DND-41 (cell line): Measurements from ENCODE around the gene SYCE3.

Source experiments
- ATAC-seq: fragments of 200-7000 bp; cut with Tn5 transposase; 3 replicates; pipeline ENCODE4 v1.9.1; 2021; ENCODE audit warnings: low read depth; ENCODE audit not compliant: insufficient read depth
- DNase-seq: peaks from one replicate; pipeline ENCODE4 v3.0.0-alpha.2; 2020
- H2AFZ ChIP-seq: 2 replicates; pipeline ENCODE4 v1.6.0; 2012; ENCODE audit warnings: low read depth, low read length
- H3K27ac ChIP-seq: 2 replicates; pipeline ENCODE4 v1.5.1; 2012; ENCODE audit warnings: low read length, inconsistent platforms
- H3K27me3 ChIP-seq: fragments of 200-600 bp; sonication (generic); 2 replicates; pipeline ENCODE4 v1.6.0; 2012; ENCODE audit warnings: low read length, mild to moderate bottlenecking, inconsistent platforms; ENCODE audit not compliant: insufficient read depth, poor library complexity
- H3K36me3 ChIP-seq: 2 replicates; pipeline ENCODE4 v1.5.1; 2012; ENCODE audit warnings: low read length, inconsistent platforms; ENCODE audit not compliant: insufficient read depth
- H3K4me1 ChIP-seq: 2 replicates; pipeline ENCODE4 v1.5.1; 2012; ENCODE audit warnings: mild to moderate bottlenecking, low read length; ENCODE audit not compliant: insufficient read depth
- H3K4me2 ChIP-seq: 2 replicates; pipeline ENCODE4 v1.6.0; 2012; ENCODE audit warnings: mild to moderate bottlenecking, moderate library complexity, low read length, inconsistent platforms; ENCODE audit not compliant: insufficient read depth
- H3K4me3 ChIP-seq, 2 experiments: fragments of 200-600 bp in 1 of 2; shearing (Covaris generic) in 1 of 2; 2 replicates each; pipeline ENCODE4 v1.5.1; 2012 to 2016; ENCODE audit warnings: inconsistent platforms in 2 of 2, low read length in 2 of 2, mild to moderate bottlenecking in 2 of 2, low read depth in 1 of 2, moderate library complexity in 1 of 2
- H3K79me2 ChIP-seq: 2 replicates; pipeline ENCODE4 v1.6.0; 2012; ENCODE audit warnings: low read length, inconsistent platforms; ENCODE audit not compliant: insufficient read depth
- H3K9ac ChIP-seq: 2 replicates; pipeline ENCODE4 v1.6.0; 2012; ENCODE audit warnings: low read depth, mild to moderate bottlenecking, inconsistent platforms, low read length, moderate library complexity
- H3K9me3 ChIP-seq: 2 replicates; pipeline ENCODE4 v1.5.1; 2012; ENCODE audit warnings: low read length, moderate library complexity, mild to moderate bottlenecking, inconsistent platforms; ENCODE audit not compliant: insufficient read depth, severe bottlenecking
- H4K20me1 ChIP-seq: 2 replicates; pipeline ENCODE4 v1.6.0; 2012; ENCODE audit warnings: low read length; ENCODE audit not compliant: insufficient read depth
- CTCF ChIP-seq: IDR thresholded peaks from 2 replicates; pipeline ENCODE4 v1.5.1; 2012; ENCODE audit warnings: borderline replicate concordance, low read length, moderate library complexity, mild to moderate bottlenecking; ENCODE audit not compliant: poor library complexity, severe bottlenecking; ENCODE audit errors: extremely low read depth
- EZH2 ChIP-seq: IDR thresholded peaks from 3 replicates; pipeline ENCODE4 v1.6.1; 2012; ENCODE audit warnings: borderline replicate concordance, low read depth, mild to moderate bottlenecking, moderate library complexity, low read length, inconsistent platforms; ENCODE audit not compliant: severe bottlenecking

Gene SYCE3

GRCh38 chr22:50567721-50568252, 5.1 kb upstream of the SYCE3 start:
- Histone ChIP-seq H3K27me3 (no peaks in the 10 kb centered on the region), H2AFZ (no peak overlapping the region), H3K9ac (no peak overlapping the region), H3K36me3 (peaks cover 52% of the 10 kb centered on the region), H3K9me3 (no peaks in the 10 kb centered on the region), H3K4me2 (no peak overlapping the region), H3K79me2 (no peaks in the 10 kb centered on the region), H3K4me3 (no peak overlapping the region), H3K27ac (no peak overlapping the region), H3K4me1 (peaks cover 10% of the 10 kb centered on the region), H4K20me1 (no peaks in the 10 kb centered on the region; the same call in 1 of the 2 replicates)
- DNase-seq: no peak
- no peak for ATAC-seq
- TF ChIP-seq EZH2 (no peak), CTCF (no peak)

- DNase-seq: no peak
- no peak overlapping the region for H3K4me3 ChIP-seq
- H4K20me1 ChIP-seq: no peaks in the 10 kb centered on the region
- no peaks in the 10 kb centered on the region for H3K9me3 ChIP-seq
- peaks cover 11% of the 10 kb centered on the region for H3K4me1 ChIP-seq
- peaks cover 17% of the 10 kb centered on the region for H3K36me3 ChIP-seq
- ATAC-seq: no peak
- no peak overlapping the region for H3K9ac ChIP-seq
- H3K4me2 ChIP-seq: no peak overlapping the region
- no peaks in the 10 kb centered on the region for H3K79me2 ChIP-seq
- TF ChIP-seq CTCF (no peak), EZH2 (no peak)
- H3K27ac ChIP-seq: no peak overlapping the region
- H3K27me3 ChIP-seq: no peaks in the 10 kb centered on the region
- no peak overlapping the region for H2AFZ ChIP-seq
Measured at GRCh38 chr22:50564289-50564688, 1.6 kb upstream of the SYCE3 start.

- H4K20me1 ChIP-seq: no peaks in the 10 kb centered on the region
- H3K9ac ChIP-seq: peak overlapping the region; percentile 54
- no peak for DNase-seq
- H2AFZ ChIP-seq: peak overlapping the region; percentile 80
- no peak for ATAC-seq
- peak overlapping the region; percentile 19 to 63; a peak in 3 of 4 replicates for H3K4me3 ChIP-seq
- no peaks in the 10 kb centered on the region for H3K9me3 ChIP-seq
- H3K36me3 ChIP-seq: peaks cover 10% of the 10 kb centered on the region
- peaks cover 11% of the 10 kb centered on the region for H3K4me1 ChIP-seq
- no peaks in the 10 kb centered on the region for H3K79me2 ChIP-seq
- peak overlapping the region; percentile 50; the same call in 1 of the 2 replicates for H3K27ac ChIP-seq
- no peak for TF ChIP-seq CTCF
- no peak for TF ChIP-seq EZH2
- peak overlapping the region; percentile 95 for H3K4me2 ChIP-seq
- no peaks in the 10 kb centered on the region for H3K27me3 ChIP-seq
Measured at GRCh38 chr22:50563413-50564160, 868 bp upstream of the SYCE3 start.
